Fibroblast of the aortic adventitia (primary cell): ENCODE data around the gene ACP5. TPM values are rescaled to one million over a fixed set of nuclear protein-coding genes. Genes with fewer than 3 reads are reported as not detected.

Source experiments
- DNase-seq: peaks from one replicate; pipeline ENCODE4 v3.0.0-alpha.2; 2010; ENCODE audit warnings: low read depth
- H3K4me3 ChIP-seq: 2 replicates; pipeline ENCODE4 v1.5.1; 2011; ENCODE audit warnings: low read depth, mild to moderate bottlenecking, control low read depth, low read length, moderate library complexity
- CTCF ChIP-seq: IDR thresholded peaks from 2 replicates; pipeline ENCODE4 v1.5.1; 2011; ENCODE audit warnings: mild to moderate bottlenecking, low read length, control low read depth, inconsistent platforms; ENCODE audit not compliant: insufficient read depth
- total RNA-seq: library from RNA; depleted of rRNA; stranded (reverse); fragments of >200 nt; gene quantifications from 2 replicates; pipeline ENCODE4 v1.2.3, GENCODE V29; 2012; ENCODE audit warnings: low replicate concordance

ACP5 gene
- total RNA-seq, 1 donor, result 0.09 TPM

DNA sequence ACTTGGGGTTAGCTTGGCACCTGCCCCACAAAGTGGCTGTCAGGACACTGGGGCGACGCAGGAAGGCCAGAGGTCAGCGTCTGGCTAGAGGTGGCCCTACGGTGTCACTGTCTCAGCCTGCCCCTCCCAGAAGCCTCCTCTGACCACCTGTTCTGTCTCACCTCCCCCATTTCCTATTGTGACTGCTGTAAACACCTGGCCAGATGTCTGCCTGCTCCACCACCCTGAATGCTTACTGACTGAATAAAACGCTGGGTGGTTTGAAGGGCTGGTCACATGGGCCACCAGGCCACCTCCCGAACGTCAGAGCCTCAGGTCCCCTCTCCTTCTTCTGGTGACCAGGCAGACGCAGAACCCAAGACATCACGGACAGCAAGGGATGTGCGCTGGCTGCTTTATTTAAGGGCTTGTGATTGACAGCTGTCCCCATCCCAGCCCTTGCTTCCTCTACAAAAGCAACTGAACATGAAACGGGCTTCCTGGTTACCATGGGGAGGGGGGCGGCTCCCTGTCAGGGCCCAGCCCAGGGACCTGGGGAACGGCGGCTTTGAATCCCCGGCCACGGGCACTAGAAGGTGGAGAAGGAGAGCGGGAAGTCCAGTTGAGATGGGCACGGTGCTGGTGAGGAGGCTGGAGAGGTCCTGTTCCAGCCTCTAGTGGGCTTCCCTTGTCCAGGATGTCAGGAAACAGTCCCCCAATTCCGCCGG, 24.6 kb downstream of the ACP5 start:
- no peak for DNase-seq
- no peak for TF ChIP-seq CTCF
- no peak overlapping the region for H3K4me3 ChIP-seq

DNA sequence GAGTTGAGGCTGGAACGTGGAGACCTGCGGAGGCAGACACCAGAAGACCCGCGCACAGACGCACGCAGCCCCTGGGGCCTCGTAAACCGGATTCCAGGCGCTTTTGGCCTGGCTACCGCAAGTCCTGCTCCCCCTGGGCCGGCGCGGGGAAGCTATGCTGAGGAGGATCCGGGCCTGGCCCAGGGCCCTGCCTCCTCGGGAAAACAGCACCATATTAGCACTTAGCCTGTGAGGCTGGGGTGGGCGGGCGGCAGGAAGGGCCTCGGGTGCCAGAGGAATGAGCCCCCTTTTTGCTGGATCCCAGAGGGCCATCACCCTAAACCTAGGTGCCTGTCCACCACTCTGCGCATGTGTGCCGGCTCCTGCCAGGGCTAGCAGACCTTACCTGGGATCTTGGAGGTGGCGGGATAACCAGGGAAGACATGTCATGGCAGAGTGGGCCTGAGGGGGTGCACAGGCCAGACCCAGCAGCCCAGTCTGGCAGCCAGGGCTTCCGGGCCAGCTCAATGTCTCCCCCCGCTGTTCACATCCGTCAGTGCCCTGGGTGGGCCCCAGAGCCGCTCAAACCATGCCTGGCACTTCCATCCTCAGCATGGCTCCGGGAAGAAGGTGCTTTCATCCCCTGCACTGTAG, 25.7 kb downstream of the ACP5 start:
- no peak for DNase-seq
- peak; percentile 33 for TF ChIP-seq CTCF
- no peak overlapping the region for H3K4me3 ChIP-seq

DNA sequence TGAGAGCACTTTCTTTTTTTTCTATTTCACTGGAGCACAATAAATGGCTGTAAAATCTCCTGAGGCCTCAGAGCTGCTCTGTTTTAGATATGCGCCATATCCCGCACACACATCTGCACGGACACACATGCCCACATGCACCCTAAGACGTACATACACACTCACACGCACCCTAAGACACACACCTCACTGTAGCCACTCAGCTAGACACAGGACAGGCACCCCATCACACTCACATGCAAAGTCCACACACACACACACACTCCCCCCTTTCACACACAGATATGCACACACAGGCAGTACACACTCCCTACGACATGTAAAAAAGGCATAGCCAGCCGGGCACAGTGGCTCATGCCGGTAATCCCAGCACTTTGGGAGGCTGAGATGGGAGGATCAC, 27.2 kb downstream of the ACP5 start:
- no peak overlapping the region for H3K4me3 ChIP-seq
- no peak for DNase-seq
- TF ChIP-seq CTCF, result no peak

DNA sequence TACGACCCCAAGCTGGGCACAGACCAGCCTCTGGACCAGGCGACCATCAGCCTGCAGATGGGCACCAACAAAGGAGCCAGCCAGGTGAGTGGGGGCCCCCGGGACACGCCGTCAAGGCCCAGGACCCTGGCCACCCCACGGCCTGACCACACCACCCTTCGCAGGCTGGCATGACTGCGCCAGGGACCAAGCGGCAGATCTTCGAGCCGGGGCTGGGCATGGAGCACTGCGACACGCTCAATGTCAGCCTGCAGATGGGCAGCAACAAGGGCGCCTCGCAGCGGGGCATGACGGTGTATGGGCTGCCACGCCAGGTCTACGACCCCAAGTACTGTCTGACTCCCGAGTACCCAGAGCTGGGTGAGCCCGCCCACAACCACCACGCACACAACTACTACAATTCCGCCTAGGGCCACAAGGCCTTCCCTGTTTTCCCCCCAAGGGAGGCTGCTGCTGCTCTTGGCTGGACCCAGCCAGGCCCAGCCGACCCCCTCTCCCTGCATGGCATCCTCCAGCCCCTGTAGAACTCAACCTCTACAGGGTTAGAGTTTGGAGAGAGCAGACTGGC, 28.0 kb downstream of the ACP5 start:
- H3K4me3 ChIP-seq, result no peak overlapping the region
- no peak for DNase-seq
- no peak for TF ChIP-seq CTCF

DNA sequence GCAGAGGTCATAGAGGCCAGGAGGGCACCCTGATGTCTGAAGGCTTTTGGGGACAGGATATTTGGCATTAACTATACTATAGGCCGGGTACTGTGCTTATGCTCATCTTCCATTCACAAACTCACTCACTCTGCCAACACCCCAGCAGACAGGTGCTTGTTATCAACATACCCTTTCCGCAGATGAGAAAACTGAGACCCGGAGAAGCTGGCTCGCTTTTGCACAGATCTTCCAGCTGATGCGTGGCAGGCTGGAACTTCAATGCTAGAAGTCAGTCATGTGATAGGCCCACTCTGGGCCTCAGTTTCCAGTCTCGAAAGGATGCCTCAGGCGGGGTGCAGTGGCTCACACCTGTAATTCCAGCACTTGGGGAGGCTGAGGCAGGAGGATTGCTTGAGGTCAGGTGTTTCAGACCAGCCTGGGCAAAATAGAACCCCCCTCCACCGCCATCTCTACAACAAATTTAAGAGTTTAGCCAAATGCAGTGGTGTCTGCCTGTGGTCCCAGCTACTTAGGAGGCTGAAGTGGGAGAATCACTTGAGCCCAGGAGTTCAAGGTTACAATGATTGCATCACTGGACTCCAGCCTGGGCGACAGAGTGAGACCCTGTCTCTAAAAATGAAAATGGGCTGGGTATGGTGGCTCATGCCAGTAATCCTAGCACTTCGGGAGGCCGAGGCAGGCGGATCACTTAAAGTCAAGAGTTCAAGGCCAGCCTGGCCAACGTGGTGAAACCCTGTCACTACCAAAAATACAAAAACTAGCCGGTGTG, 29.3 kb downstream of the ACP5 start:
- no peak overlapping the region for H3K4me3 ChIP-seq
- TF ChIP-seq CTCF, result no peak
- DNase-seq, result no peak

- DNase-seq, result no peak
- TF ChIP-seq CTCF, result no peak
- no peak overlapping the region for H3K4me3 ChIP-seq
These were observed 36.2 kb downstream of the ACP5 start for GRCh38 chr19:11541238-11541637.
